ENCODE results near the gene PODXL2.

PODXL2 gene

GRCh38 chr3:127717357-127718244 lies 88.6 kb downstream of the PODXL2 start:
- no peak overlapping the region for H3K4me3 Mint-ChIP-seq

GRCh38 chr3:127718245-127718915 lies 89.4 kb downstream of the PODXL2 start:
- Mint-ChIP-seq H3K9me3 (no peaks in the 10 kb centered on the region), H3K27ac (peak overlapping the region; percentile 18), H3K27me3 (ENCODE audit: low read depth, poor library complexity) (peaks cover 9% of the 10 kb centered on the region), H3K36me3 (ENCODE audit: low read depth) (no peaks in the 10 kb centered on the region), H3K4me1 (peaks cover 90% of the 10 kb centered on the region), H3K4me3 (no peak overlapping the region)
- TF ChIP-seq CTCF (IDR thresholded peaks at IDR 0.05) = no peak
- DNase-seq = no peak

More at GRCh38 chr3:127717357-127718244, 88.6 kb downstream of the PODXL2 start:
- peaks cover 90% of the 10 kb centered on the region for H3K4me1 Mint-ChIP-seq
- H3K27ac Mint-ChIP-seq = peak overlapping the region; percentile 18
- DNase-seq = no peak
- no peaks in the 10 kb centered on the region for H3K36me3 Mint-ChIP-seq (ENCODE audit: low read depth)
- no peak for TF ChIP-seq CTCF (IDR thresholded peaks at IDR 0.05)
- H3K9me3 Mint-ChIP-seq = no peaks in the 10 kb centered on the region
- H3K27me3 Mint-ChIP-seq (ENCODE audit: low read depth, poor library complexity) = peaks cover 13% of the 10 kb centered on the region

GRCh38 chr3:127718916-127719290 lies 89.9 kb downstream of the PODXL2 start:
- Mint-ChIP-seq H3K9me3 (peaks cover 3% of the 10 kb centered on the region), H3K4me3 (no peak overlapping the region), H3K27ac (no peak overlapping the region), H3K36me3 (ENCODE audit: low read depth) (no peaks in the 10 kb centered on the region), H3K27me3 (ENCODE audit: low read depth, poor library complexity) (peaks cover 8% of the 10 kb centered on the region), H3K4me1 (peaks cover 89% of the 10 kb centered on the region)
- no peak for TF ChIP-seq CTCF (IDR thresholded peaks at IDR 0.05)
- no peak for DNase-seq

DNA sequence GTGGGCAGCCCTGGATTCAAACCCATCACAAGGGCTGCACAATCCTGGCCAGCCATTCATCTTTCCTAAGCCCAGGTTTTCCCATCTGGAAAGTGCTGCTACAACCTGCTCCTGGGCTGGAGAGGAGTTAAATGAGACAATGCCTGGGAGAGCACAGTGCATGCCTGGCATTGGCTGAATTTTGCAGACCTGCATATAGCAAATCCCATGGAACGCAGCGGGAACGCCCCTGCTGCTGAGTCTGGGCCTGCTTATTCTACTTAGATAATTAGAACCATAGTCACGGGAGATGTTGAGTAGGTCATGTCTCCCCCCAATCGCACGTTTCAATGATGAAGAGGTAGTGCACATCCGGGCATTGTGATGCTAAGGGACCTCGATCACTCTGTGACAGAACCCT lies 90.4 kb downstream of the PODXL2 start:
- no peak for DNase-seq
- H3K4me1 Mint-ChIP-seq = peaks cover 84% of the 10 kb centered on the region
- TF ChIP-seq CTCF (IDR thresholded peaks at IDR 0.05) = no peak
- peaks cover 8% of the 10 kb centered on the region for H3K9me3 Mint-ChIP-seq
- H3K27ac Mint-ChIP-seq = no peak overlapping the region
- no peaks in the 10 kb centered on the region for H3K36me3 Mint-ChIP-seq (ENCODE audit: low read depth)
- H3K4me3 Mint-ChIP-seq = no peak overlapping the region
- peaks cover 8% of the 10 kb centered on the region for H3K27me3 Mint-ChIP-seq (ENCODE audit: low read depth, poor library complexity)

- Mint-ChIP-seq H3K27ac (no peak overlapping the region), H3K36me3 (ENCODE audit: low read depth) (peaks cover 5% of the 10 kb centered on the region), H3K4me1 (peaks cover 77% of the 10 kb centered on the region), H3K4me3 (no peak overlapping the region), H3K9me3 (peaks cover 17% of the 10 kb centered on the region), H3K27me3 (ENCODE audit: low read depth, poor library complexity) (peaks cover 8% of the 10 kb centered on the region)
- no peak for TF ChIP-seq CTCF (IDR thresholded peaks at IDR 0.05)
- no peak for DNase-seq
Measured at GRCh38 chr3:127720161-127720823, 91.3 kb downstream of the PODXL2 start.
